Stimulated activated CD8-positive, alpha-beta memory T cell treated with anti-CD3 and anti-CD28 coated beads, Interleukin-15, amount 100 ng/mL, for 48 hours (primary cell): ENCODE data around the gene TMEM273.
"Not testable (repeated sequence)": the region's sequence is repeated elsewhere in the genome, so short reads cannot be mapped to it uniquely, and the experiment has no call there.

ENCODE experiments used
- DNase-seq, 2 donors: peaks; one replicate each; pipeline ENCODE4 v3.0.0-alpha.2; 2020; ENCODE audit warnings: low read depth in 2 of 2

The TMEM273 gene

GRCh38 chr10:49205206-49205605 is 17.0 kb upstream of the TMEM273 start:
- no peak for DNase-seq

GRCh38 chr10:49204119-49204518 is 15.9 kb upstream of the TMEM273 start:
- DNase-seq, result no peak

- no peak for DNase-seq
These were observed 14.1 kb upstream of the TMEM273 start for GRCh38 chr10:49202266-49202665.

GRCh38 chr10:49200854-49201253 is 12.7 kb upstream of the TMEM273 start:
- no peak for DNase-seq

- DNase-seq, result no peak
These were observed 9.0 kb upstream of the TMEM273 start for GRCh38 chr10:49197171-49197570.

- not testable (repeated sequence) for DNase-seq
These were observed 7.7 kb upstream of the TMEM273 start for GRCh38 chr10:49195864-49196263.

GRCh38 chr10:49194212-49194920 is 6.2 kb upstream of the TMEM273 start:
- no peak for DNase-seq

GRCh38 chr10:49191349-49191748 is 3.2 kb upstream of the TMEM273 start:
- no peak for DNase-seq

GRCh38 chr10:49189422-49189821 is 1.2 kb upstream of the TMEM273 start:
- no peak for DNase-seq

- DNase-seq, result no peak
These were observed 1.1 kb downstream of the TMEM273 start for GRCh38 chr10:49187044-49187484.

- DNase-seq, result no peak
These were observed 1.6 kb downstream of the TMEM273 start for GRCh38 chr10:49186613-49187012.

GRCh38 chr10:49185213-49185612 is 3.0 kb downstream of the TMEM273 start:
- no peak for DNase-seq

GRCh38 chr10:49184642-49185111 is 3.5 kb downstream of the TMEM273 start:
- DNase-seq, result no peak

- DNase-seq, result peak; percentile 25 to 42
These were observed 4.3 kb downstream of the TMEM273 start for GRCh38 chr10:49183596-49184542.

- DNase-seq, result no peak
These were observed 5.4 kb downstream of the TMEM273 start for GRCh38 chr10:49182776-49183175.

- no peak for DNase-seq
These were observed 7.7 kb downstream of the TMEM273 start for GRCh38 chr10:49180444-49180860.

- DNase-seq, result peak in 1 of 2 donors; percentile 21
These were observed 8.3 kb downstream of the TMEM273 start for GRCh38 chr10:49179699-49180443.

GRCh38 chr10:49178489-49179471 is 9.4 kb downstream of the TMEM273 start:
- no peak for DNase-seq

GRCh38 chr10:49177391-49178355 is 10.5 kb downstream of the TMEM273 start:
- peak; percentile 74 to 80 for DNase-seq
